Tibial artery (tissue), 4 donors: ENCODE measurements around the gene ZNF532.

Experiments used
- DNase-seq, 2 donors: peaks; one replicate each; pipeline ENCODE4 v3.0.0-alpha.2; 2019
- H3K27ac ChIP-seq, 2 donors: fragments of 200-600 bp; sonication (generic) in 1 of 2; 1 replicate in 1 of 2; 2 replicates in 1 of 2; pipeline ENCODE4 v1.5.1; 2018 to 2019; ENCODE audit warnings: mild to moderate bottlenecking in 1 of 2
- H3K27me3 ChIP-seq, 2 donors: fragments of 200-600 bp; sonication (generic) in 1 of 2; one replicate each; pipeline versions ENCODE4 v1.5.1 to v1.6.0; 2016 to 2019
- H3K36me3 ChIP-seq, 3 donors: fragments of 200-600 bp; sonication (generic) in 2 of 3; one replicate each; pipeline ENCODE4 v1.5.1; 2016 to 2019; ENCODE audit warnings: mild to moderate bottlenecking in 2 of 3
- H3K4me1 ChIP-seq, 4 donors: fragments of 200-600 bp; sonication (generic) in 2 of 4; 1 replicate in 3 of 4; 2 replicates in 1 of 4; pipeline ENCODE4 v1.5.1; 2016 to 2019
- H3K4me3 ChIP-seq, 2 donors: fragments of 200-600 bp; sonication (generic) in 1 of 2; 1 replicate in 1 of 2; 2 replicates in 1 of 2; pipeline ENCODE4 v1.5.1; 2018 to 2019; ENCODE audit warnings: mild to moderate bottlenecking in 2 of 2
- H3K9me3 ChIP-seq, 3 donors: fragments of 200-600 bp; sonication (generic) in 1 of 3; one replicate each; pipeline ENCODE4 v1.5.1; 2016 to 2019
- CTCF ChIP-seq, 2 experiments: fragments of 200-600 bp in 1 of 2; fragments of 450-650 bp in 1 of 2; IDR thresholded peaks; one replicate each; pipeline ENCODE4 v1.5.1; 2017 to 2019; ENCODE audit warnings: antibody characterized with exemption in 2 of 2, mild to moderate bottlenecking in 1 of 2, moderate library complexity in 1 of 2
- intact Hi-C: fragments of 100-400 bp; cut with DNase I; formaldehyde crosslinking; loops from one replicate; pipeline ENCODE4 v1.15.0; 2023; ENCODE audit warnings: low total_unique reads

The ZNF532 gene

GRCh38 chr18:58966005-58966677 is 101.5 kb downstream of the ZNF532 start:
- intact Hi-C loops: no loop called here
- peak overlapping the region; percentile 63 to 70 for H3K27ac ChIP-seq
- peaks cover 0 to 48% (median 14%) of the 10 kb centered on the region in 4 donors for H3K4me1 ChIP-seq
- peaks cover 2 to 35% (median 5%) of the 10 kb centered on the region in 3 donors for H3K36me3 ChIP-seq
- no peak for DNase-seq
- H3K27me3 ChIP-seq: no peaks in the 10 kb centered on the region
- no peak overlapping the region for H3K4me3 ChIP-seq
- no peak for TF ChIP-seq CTCF (IDR thresholded peaks at IDR 0.05)
- no peaks in the 10 kb centered on the region for H3K9me3 ChIP-seq

- peak overlapping the region; percentile 63 to 70 for H3K27ac ChIP-seq
- intact Hi-C loops: no loop called here
- DNase-seq: no peak
- no peaks in the 10 kb centered on the region for H3K9me3 ChIP-seq
- peaks cover 0 to 29% (median 0%) of the 10 kb centered on the region in 3 donors for H3K36me3 ChIP-seq
- no peak for TF ChIP-seq CTCF (IDR thresholded peaks at IDR 0.05)
- no peak overlapping the region for H3K4me3 ChIP-seq
- peaks cover 0 to 48% (median 14%) of the 10 kb centered on the region in 4 donors for H3K4me1 ChIP-seq
- H3K27me3 ChIP-seq: no peaks in the 10 kb centered on the region
These were observed 102.0 kb downstream of the ZNF532 start for GRCh38 chr18:58966704-58967103.

GRCh38 chr18:58967751-58968254 is 103.1 kb downstream of the ZNF532 start:
- DNase-seq: no peak
- Histone ChIP-seq H3K4me1 (peaks cover 0 to 48% (median 14%) of the 10 kb centered on the region in 4 donors), H3K36me3 (peaks cover 0 to 32% (median 3%) of the 10 kb centered on the region in 3 donors), H3K4me3 (no peak overlapping the region), H3K27me3 (no peaks in the 10 kb centered on the region), H3K9me3 (no peaks in the 10 kb centered on the region), H3K27ac (peak overlapping the region; percentile 63 to 70)
- TF ChIP-seq CTCF (IDR thresholded peaks at IDR 0.05): no peak
- intact Hi-C loops: no loop called here

DNA sequence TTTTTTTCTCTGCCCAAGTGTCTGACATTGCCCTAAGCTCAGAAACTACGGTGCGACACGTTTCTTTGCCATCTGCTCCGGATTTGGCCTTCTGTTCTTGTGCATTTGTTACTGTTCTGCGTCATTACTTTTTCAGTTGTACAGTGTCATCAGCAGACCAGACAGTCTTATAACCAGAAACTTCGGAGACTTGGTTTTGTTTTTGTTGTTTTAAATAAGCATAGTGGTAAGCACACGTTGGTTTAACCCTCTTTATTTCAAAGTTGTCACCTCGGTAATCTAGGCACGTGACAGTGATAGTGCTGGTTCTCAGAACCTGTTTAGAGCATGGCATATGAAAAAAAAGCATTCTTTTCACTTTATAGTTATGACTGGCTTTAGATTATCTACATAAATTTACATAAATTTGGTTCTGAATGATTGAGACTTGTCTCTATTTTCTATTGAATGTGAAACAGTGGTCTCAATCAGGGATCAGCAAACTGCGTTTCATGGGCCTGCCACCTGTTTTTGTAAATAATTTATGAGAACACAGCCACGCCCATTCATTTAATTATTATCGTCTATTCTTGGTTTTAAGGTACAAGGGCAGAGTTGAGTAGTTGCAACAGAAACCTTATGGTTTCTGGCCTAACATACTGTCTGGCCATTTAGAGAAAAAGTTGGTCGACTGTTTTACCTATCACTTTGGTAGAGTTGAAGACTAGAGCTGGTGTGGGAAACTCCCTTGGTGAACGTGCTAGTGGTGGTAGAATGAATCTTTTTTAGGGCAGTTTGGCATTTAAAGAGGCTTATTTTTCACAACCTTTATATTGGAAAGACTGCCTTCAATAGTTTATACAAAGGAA is 106.5 kb downstream of the ZNF532 start:
- H3K27me3 ChIP-seq: no peaks in the 10 kb centered on the region
- TF ChIP-seq CTCF (IDR thresholded peaks at IDR 0.05): no peak
- H3K9me3 ChIP-seq: no peaks in the 10 kb centered on the region
- H3K27ac ChIP-seq: no peak overlapping the region
- no peak for DNase-seq
- peaks cover 0 to 38% (median 3%) of the 10 kb centered on the region in 3 donors for H3K36me3 ChIP-seq
- H3K4me3 ChIP-seq: no peak overlapping the region
- intact Hi-C loops: no loop called here
- peaks cover 0 to 37% (median 10%) of the 10 kb centered on the region in 4 donors for H3K4me1 ChIP-seq

DNA sequence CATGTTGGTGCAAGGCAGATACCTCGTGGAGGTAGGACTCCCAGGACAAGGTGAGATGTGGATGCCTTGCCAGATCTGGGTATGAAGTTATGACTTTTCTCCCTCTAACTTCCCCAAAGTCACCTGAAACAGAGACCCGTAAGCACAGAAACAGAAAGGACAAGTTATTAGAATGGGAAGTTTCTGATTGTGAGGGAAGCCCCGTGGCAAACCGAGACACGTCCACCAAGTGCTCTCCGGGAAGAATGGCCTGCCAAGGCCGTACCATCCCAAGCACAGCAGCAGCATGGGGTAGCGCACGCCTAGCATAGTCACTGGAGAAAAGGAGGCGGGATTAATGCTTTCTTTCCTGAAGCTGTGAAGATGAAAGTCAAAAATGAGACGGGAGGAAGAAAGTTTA is 110.6 kb downstream of the ZNF532 start:
- Histone ChIP-seq H3K36me3 (peaks cover 16 to 39% (median 18%) of the 10 kb centered on the region in 3 donors), H3K27me3 (no peaks in the 10 kb centered on the region), H3K9me3 (no peaks in the 10 kb centered on the region), H3K27ac (peak overlapping the region; percentile 71 to 74), H3K4me1 (peaks cover 0 to 29% (median 5%) of the 10 kb centered on the region in 4 donors), H3K4me3 (no peak overlapping the region)
- intact Hi-C loops: no loop called here
- no peak for TF ChIP-seq CTCF (IDR thresholded peaks at IDR 0.05)
- no peak for DNase-seq
